ENCODE measurements around the gene SLC10A6.
A peak's percentile ranks its signal among the peaks of the same experiment; 100 is the strongest.

SLC10A6 gene, protein sequence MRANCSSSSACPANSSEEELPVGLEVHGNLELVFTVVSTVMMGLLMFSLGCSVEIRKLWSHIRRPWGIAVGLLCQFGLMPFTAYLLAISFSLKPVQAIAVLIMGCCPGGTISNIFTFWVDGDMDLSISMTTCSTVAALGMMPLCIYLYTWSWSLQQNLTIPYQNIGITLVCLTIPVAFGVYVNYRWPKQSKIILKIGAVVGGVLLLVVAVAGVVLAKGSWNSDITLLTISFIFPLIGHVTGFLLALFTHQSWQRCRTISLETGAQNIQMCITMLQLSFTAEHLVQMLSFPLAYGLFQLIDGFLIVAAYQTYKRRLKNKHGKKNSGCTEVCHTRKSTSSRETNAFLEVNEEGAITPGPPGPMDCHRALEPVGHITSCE

DNA sequence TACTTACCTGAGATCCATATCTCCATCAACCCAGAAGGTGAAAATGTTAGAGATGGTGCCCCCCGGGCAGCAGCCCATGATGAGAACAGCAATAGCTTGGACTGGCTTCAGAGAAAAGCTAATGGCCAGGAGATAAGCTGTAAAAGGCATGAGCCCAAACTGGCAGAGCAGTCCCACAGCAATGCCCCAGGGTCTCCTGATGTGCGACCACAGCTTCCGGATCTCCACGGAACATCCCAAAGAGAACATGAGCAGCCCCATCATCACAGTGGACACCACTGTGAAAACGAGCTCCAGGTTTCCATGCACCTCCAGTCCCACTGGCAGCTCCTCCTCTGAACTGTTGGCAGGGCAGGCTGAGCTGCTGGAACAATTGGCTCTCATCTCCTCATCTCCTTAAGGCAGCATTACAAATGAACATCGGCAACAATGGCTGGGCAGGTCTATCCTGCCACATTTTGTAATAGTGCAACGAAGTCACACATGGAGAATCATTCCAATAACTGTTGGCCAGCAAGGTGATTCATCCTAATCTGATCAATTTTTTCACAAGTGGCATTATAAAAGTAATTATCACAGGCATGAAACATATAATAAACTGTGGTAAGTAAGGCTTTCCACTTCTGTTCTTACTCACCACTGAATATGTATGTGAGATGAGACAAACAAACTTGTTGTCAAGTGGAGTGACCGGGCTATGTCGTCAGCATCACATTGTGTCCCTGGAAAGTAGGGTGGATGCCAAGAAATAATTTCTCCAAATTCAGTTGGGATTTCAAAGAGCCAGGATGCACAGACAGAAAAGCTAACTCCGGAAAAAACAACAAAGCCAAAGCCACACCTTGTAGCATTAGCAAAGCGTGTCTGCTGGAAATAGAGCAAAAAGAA lies at the start of gene SLC10A6:
Gene SLC10A6 (minus strand): TSS at position 653 of the 888 bp plus-strand sequence. CDS start 269 bp downstream, at position 384.
- H3K36me3 Mint-ChIP-seq (ENCODE audit: low read depth): no peaks in the 10 kb centered on the region
- H3K27ac Mint-ChIP-seq: no peak within 1 kb of the TSS
- no peak within 1 kb of the TSS for H3K4me3 Mint-ChIP-seq
- H3K9me3 Mint-ChIP-seq: no peaks in the 10 kb centered on the region
- no peak for DNase-seq (ENCODE audit: low spot score)
- no peaks in the 10 kb centered on the region for H3K4me1 Mint-ChIP-seq (ENCODE audit: low read depth)
- peaks cover 1% of the 10 kb centered on the region for H3K27me3 Mint-ChIP-seq (ENCODE audit: low read depth)

- Mint-ChIP-seq H3K27ac (no peak overlapping the region), H3K36me3 (ENCODE audit: low read depth) (no peaks in the 10 kb centered on the region), H3K4me1 (ENCODE audit: low read depth) (no peaks in the 10 kb centered on the region), H3K4me3 (no peak overlapping the region), H3K27me3 (ENCODE audit: low read depth) (peaks cover 8% of the 10 kb centered on the region), H3K9me3 (no peaks in the 10 kb centered on the region)
- no peak for DNase-seq (ENCODE audit: low spot score)
These were observed 49.4 kb upstream of the SLC10A6 start for GRCh38 chr4:86898562-86898961.

- no peak overlapping the region for H3K4me3 Mint-ChIP-seq
- no peak overlapping the region for H3K27ac Mint-ChIP-seq
- peaks cover 4% of the 10 kb centered on the region for H3K4me1 Mint-ChIP-seq (ENCODE audit: low read depth)
- H3K36me3 Mint-ChIP-seq (ENCODE audit: low read depth): no peaks in the 10 kb centered on the region
- H3K9me3 Mint-ChIP-seq: no peaks in the 10 kb centered on the region
- peaks cover 10% of the 10 kb centered on the region for H3K27me3 Mint-ChIP-seq (ENCODE audit: low read depth)
- DNase-seq (ENCODE audit: low spot score): no peak
These were observed 47.4 kb upstream of the SLC10A6 start for GRCh38 chr4:86896596-86896995.

DNA sequence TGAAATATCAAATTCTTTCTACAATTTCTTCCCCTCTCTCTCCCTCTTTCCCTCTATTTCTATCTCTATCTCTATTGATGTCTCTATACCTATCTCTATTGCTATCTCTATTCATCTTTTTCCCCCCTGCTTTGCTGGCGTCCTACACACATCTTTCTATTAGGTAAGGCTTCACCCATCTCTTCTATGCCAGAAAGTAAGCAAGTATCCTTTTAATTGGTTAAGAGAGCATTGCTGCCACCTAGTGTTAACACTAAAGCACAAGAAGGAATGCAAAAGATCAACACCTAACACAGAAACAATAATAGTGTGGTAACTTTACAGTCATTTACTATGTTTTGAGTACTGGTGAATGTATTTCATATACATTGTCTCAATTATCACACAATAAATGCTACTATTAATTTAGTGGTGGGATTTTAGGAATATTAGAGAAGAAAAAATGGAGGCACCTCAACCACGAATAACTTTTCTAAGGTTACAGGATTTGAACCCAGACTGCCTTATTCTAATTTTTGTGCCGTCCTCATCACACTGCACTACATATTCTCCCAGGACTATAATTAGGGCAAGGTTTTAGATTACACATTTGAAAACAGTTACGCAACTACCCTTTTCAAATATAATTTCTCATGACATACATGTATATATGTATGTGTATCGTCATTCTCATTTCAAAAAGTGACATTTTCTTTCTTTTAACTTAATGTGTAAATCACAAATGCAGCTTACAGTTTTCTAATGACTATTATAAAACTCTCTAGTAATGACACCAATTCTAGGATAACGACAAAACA lies 46.7 kb upstream of the SLC10A6 start:
- DNase-seq (ENCODE audit: low spot score): no peak
- Mint-ChIP-seq H3K4me1 (ENCODE audit: low read depth) (peaks cover 6% of the 10 kb centered on the region), H3K4me3 (no peak overlapping the region), H3K27ac (no peak overlapping the region), H3K27me3 (ENCODE audit: low read depth) (peaks cover 17% of the 10 kb centered on the region), H3K36me3 (ENCODE audit: low read depth) (no peaks in the 10 kb centered on the region), H3K9me3 (no peaks in the 10 kb centered on the region)

- Mint-ChIP-seq H3K27me3 (ENCODE audit: low read depth) (peaks cover 27% of the 10 kb centered on the region), H3K4me3 (no peak overlapping the region), H3K36me3 (ENCODE audit: low read depth) (no peaks in the 10 kb centered on the region), H3K27ac (no peak overlapping the region), H3K4me1 (ENCODE audit: low read depth) (peaks cover 6% of the 10 kb centered on the region), H3K9me3 (no peaks in the 10 kb centered on the region)
- DNase-seq (ENCODE audit: low spot score): no peak
These were observed 45.3 kb upstream of the SLC10A6 start for GRCh38 chr4:86894455-86894854.

DNA sequence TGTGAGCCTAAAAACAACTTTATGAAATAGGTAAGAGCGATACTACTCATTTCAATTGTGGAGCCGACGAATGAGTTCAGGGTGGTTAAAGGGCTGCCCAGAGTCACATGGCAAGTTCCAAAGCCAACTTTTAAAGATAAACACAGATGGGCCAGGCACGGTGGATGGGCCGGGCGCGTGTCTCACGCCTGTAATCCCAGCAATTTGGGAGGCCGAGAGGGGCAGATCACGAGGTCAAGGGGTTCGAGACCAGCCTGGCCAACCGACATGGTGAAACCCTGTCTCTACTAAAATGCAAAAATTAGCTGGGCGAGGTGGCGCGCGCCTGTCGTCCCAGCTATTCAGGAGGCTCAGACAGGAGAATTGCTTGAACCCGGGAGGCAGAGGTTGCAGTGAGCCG lies 44.0 kb upstream of the SLC10A6 start:
- peak overlapping the region; percentile 76 for H3K4me3 Mint-ChIP-seq
- peaks cover 32% of the 10 kb centered on the region for H3K27me3 Mint-ChIP-seq (ENCODE audit: low read depth)
- peaks cover 6% of the 10 kb centered on the region for H3K4me1 Mint-ChIP-seq (ENCODE audit: low read depth)
- H3K27ac Mint-ChIP-seq: no peak overlapping the region
- H3K36me3 Mint-ChIP-seq (ENCODE audit: low read depth): no peaks in the 10 kb centered on the region
- no peak for DNase-seq (ENCODE audit: low spot score)
- H3K9me3 Mint-ChIP-seq: no peaks in the 10 kb centered on the region

DNA sequence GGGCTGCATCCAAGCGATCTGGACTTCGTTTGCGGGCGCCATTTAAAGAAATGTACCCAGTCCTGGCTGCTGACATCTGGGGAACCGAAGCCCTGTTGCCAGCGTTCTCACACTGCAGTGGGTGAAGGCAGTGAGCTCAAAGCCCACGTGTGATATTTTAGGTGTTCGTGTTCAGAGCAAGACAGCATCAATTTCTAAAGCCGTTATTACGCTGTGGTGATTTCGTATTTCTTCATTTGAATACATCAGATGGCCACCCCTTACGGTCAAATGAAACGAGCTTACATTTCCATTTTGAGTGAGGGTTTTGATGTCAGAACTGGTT lies 43.4 kb upstream of the SLC10A6 start:
- no peak overlapping the region for H3K27ac Mint-ChIP-seq

DNA sequence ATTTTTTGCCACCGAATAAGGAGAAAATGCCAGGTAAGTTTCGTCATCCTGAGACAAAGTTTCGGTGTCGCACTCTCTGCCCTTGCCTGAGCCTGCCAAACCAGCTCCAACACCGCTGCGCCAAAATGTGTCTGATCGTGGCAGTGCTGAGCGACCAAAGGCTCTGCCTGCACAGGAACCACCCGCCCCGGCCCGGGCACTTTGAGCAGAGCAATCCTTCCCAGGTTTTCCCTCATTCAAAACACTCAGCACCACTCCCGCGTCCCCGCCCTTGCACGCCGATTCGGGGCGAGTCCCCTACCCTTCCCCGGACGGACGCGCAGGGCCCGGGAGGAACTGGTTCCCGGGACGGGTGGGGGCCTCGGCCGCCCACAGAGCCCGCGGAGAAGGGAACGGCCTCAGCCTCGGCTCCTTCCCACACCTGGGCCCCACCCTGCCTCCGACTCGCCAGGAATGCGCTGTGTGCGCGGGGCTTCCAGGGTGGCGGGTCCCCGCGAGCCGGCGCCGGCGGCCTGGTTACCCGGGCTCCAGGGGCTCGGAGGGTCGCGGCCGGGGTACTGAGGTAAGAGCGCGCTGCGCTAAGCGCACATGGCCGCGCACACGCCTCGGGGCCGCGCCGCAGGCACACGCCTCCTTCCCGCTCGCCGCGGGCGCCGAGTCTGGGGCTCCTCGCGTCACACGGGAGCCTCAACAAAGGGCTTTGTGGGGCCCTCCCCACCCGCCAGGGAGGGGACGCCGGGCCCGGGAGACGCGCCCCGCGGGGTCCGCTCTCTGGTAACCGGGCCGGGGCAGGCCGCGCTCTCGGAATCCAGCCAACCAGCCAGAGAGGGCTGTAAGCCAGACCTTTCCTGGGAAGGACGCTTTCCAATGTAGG lies 42.8 kb upstream of the SLC10A6 start, which contains the start of gene C4orf36:
Gene C4orf36 (minus strand): TSS at position 661 of the 874 bp plus-strand sequence. CDS start 902 bp downstream, outside the sequence.
- peaks cover 35% of the 10 kb centered on the region for H3K27me3 Mint-ChIP-seq (ENCODE audit: low read depth)
- H3K36me3 Mint-ChIP-seq (ENCODE audit: low read depth): no peaks in the 10 kb centered on the region
- DNase-seq (ENCODE audit: low spot score): peak; percentile 12
- H3K4me3 Mint-ChIP-seq: peak within 1 kb of the TSS; percentile 76
- no peak within 1 kb of the TSS for H3K27ac Mint-ChIP-seq
- no peaks in the 10 kb centered on the region for H3K9me3 Mint-ChIP-seq
- H3K4me1 Mint-ChIP-seq (ENCODE audit: low read depth): peaks cover 6% of the 10 kb centered on the region

More for the DNA sequence above, 43.4 kb upstream of the SLC10A6 start:
- Mint-ChIP-seq H3K9me3 (no peaks in the 10 kb centered on the region), H3K27me3 (ENCODE audit: low read depth) (peaks cover 35% of the 10 kb centered on the region), H3K36me3 (ENCODE audit: low read depth) (no peaks in the 10 kb centered on the region), H3K4me1 (ENCODE audit: low read depth) (peaks cover 6% of the 10 kb centered on the region), H3K4me3 (peak overlapping the region; percentile 76)
- DNase-seq (ENCODE audit: low spot score): no peak

GRCh38 chr4:86890790-86891189 lies 41.6 kb upstream of the SLC10A6 start:
- Mint-ChIP-seq H3K27ac (no peak overlapping the region), H3K36me3 (ENCODE audit: low read depth) (no peaks in the 10 kb centered on the region), H3K4me3 (peak overlapping the region; percentile 72), H3K4me1 (ENCODE audit: low read depth) (peaks cover 6% of the 10 kb centered on the region), H3K27me3 (ENCODE audit: low read depth) (peaks cover 35% of the 10 kb centered on the region), H3K9me3 (no peaks in the 10 kb centered on the region)
- no peak for DNase-seq (ENCODE audit: low spot score)

- H3K27ac Mint-ChIP-seq: no peak overlapping the region
- H3K4me3 Mint-ChIP-seq: no peak overlapping the region
- no peak for DNase-seq (ENCODE audit: low spot score)
- no peaks in the 10 kb centered on the region for H3K27me3 Mint-ChIP-seq (ENCODE audit: low read depth)
- peaks cover 7% of the 10 kb centered on the region for H3K9me3 Mint-ChIP-seq
- no peaks in the 10 kb centered on the region for H3K36me3 Mint-ChIP-seq (ENCODE audit: low read depth)
- no peaks in the 10 kb centered on the region for H3K4me1 Mint-ChIP-seq (ENCODE audit: low read depth)
These were observed 30.5 kb upstream of the SLC10A6 start for GRCh38 chr4:86879641-86880040.

DNA sequence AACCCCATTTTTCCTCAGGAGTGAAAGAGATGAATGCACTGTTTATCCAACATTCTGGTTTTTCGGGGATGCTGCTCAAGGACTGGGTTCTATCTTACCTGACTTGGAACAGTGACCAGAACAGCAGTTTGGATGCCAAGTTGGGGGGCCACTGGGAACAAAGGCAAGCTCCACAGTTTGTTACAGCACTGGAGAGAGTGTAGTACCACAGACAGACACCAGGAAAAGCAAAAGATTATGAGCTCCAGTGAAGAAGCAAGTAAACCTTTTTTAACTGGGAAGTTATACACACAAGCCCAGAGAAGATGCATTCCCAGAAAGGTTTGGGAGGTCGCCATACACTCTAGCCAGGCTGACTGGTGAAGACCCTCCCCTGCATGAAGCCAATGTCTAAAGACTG lies 29.5 kb upstream of the SLC10A6 start:
- H3K27ac Mint-ChIP-seq: no peak overlapping the region
- H3K27me3 Mint-ChIP-seq (ENCODE audit: low read depth): no peaks in the 10 kb centered on the region
- peaks cover 7% of the 10 kb centered on the region for H3K9me3 Mint-ChIP-seq
- no peak for DNase-seq (ENCODE audit: low spot score)
- H3K36me3 Mint-ChIP-seq (ENCODE audit: low read depth): no peaks in the 10 kb centered on the region
- no peaks in the 10 kb centered on the region for H3K4me1 Mint-ChIP-seq (ENCODE audit: low read depth)
- no peak overlapping the region for H3K4me3 Mint-ChIP-seq

DNA sequence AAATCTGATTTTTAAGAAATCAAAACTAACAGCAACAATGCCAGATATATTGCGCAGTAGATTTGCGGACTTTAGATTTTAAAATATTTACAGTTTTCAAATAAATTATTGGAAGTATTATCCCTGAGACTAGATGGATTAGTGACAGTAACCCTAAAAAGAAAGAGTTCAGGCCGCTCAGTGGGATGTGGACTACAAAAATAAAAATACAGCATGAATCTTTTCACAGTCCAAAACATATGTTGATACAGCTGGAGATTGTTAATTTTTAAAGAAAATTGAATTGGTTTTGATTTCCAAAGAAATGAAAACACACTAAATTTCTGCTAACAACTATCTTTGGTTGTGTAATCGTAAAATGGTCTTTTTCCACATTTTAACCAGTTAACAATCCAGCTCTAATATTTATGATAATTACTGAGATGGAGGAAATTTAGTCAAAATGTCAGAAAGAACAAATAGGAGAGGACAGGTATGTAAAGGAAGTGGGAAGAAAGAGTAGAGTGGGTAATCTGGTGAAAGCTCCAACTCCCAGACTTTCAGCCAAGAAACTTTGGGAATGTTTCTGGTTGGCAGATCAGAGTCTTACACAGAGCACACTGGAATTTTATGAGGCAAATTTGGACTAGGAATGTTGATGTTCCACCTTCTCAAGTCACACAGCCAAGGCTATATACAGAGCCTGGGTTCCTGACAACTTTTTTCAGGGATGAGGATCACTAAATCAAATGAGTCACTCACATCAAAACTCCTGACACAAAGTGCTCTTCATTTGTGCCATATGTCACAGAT lies 27.9 kb upstream of the SLC10A6 start:
- peaks cover 7% of the 10 kb centered on the region for H3K9me3 Mint-ChIP-seq
- H3K4me3 Mint-ChIP-seq: no peak overlapping the region
- no peak for DNase-seq (ENCODE audit: low spot score)

More for the DNA sequence above, 27.9 kb upstream of the SLC10A6 start:
- Mint-ChIP-seq H3K4me1 (ENCODE audit: low read depth) (no peaks in the 10 kb centered on the region), H3K36me3 (ENCODE audit: low read depth) (no peaks in the 10 kb centered on the region), H3K27me3 (ENCODE audit: low read depth) (no peaks in the 10 kb centered on the region), H3K27ac (no peak overlapping the region)
